HEK293T (cell line): ENCODE measurements around the gene NAT9.

Source experiments
- CTCF ChIA-PET: fragments of 350-600 bp; formaldehyde crosslinking; extraction: SDS; loops from one replicate; lab custom pipeline; 2021; ENCODE audit warnings: antibody characterized with exemption, inconsistent platforms; lab: Yijun Ruan, JAX
- POLR2A ChIA-PET: fragments of 350-600 bp; formaldehyde crosslinking; extraction: SDS; loops from one replicate; lab custom pipeline; 2020; ENCODE audit warnings: antibody characterized with exemption, inconsistent platforms; lab: Yijun Ruan, JAX
- DNase-seq: peaks from one replicate; pipeline ENCODE4 v3.0.0; 2012; ENCODE audit warnings: mixed read lengths; ENCODE audit errors: extremely low spot score
- ARNT ChIP-seq: fragments of 450-650 bp; IDR thresholded peaks from 2 replicates; pipeline ENCODE4 v1.6.1; 2017; ENCODE audit warnings: mild to moderate bottlenecking
- BHLHE40 ChIP-seq: fragments of 450-650 bp; IDR thresholded peaks from 2 replicates; pipeline ENCODE4 v1.6.1; 2016; ENCODE audit warnings: mild to moderate bottlenecking, moderate library complexity, borderline replicate concordance
- CTBP1 ChIP-seq: fragments of 450-650 bp; IDR thresholded peaks from 2 replicates; pipeline ENCODE4 v1.6.1; 2016; ENCODE audit warnings: borderline replicate concordance
- ELF4 ChIP-seq: fragments of 450-650 bp; IDR thresholded peaks from 2 replicates; pipeline ENCODE4 v1.6.1; 2017; ENCODE audit warnings: antibody characterized with exemption
- FOXA1 ChIP-seq: fragments of 450-650 bp; IDR thresholded peaks from 2 replicates; pipeline ENCODE4 v1.6.1; 2016; ENCODE audit warnings: mild to moderate bottlenecking
- FOXK2 ChIP-seq: fragments of 450-650 bp; IDR thresholded peaks from 2 replicates; pipeline ENCODE4 v1.6.1; 2016; ENCODE audit warnings: mild to moderate bottlenecking
- FOXM1 ChIP-seq: fragments of 450-650 bp; IDR thresholded peaks from 2 replicates; pipeline ENCODE4 v1.6.1; 2017; ENCODE audit warnings: mild to moderate bottlenecking, borderline replicate concordance
- HDGF ChIP-seq: fragments of 450-650 bp; IDR thresholded peaks from 2 replicates; pipeline ENCODE4 v1.6.1; 2017; ENCODE audit warnings: antibody characterized with exemption, borderline replicate concordance
- L3MBTL2 ChIP-seq: fragments of 450-650 bp; conservative IDR thresholded peaks from 2 replicates; pipeline ENCODE4 v1.6.1; 2016; ENCODE audit warnings: mild to moderate bottlenecking
- LEF1 ChIP-seq: fragments of 450-650 bp; IDR thresholded peaks from 2 replicates; pipeline ENCODE4 v1.6.1; 2017; ENCODE audit warnings: mild to moderate bottlenecking, borderline replicate concordance
- NFRKB ChIP-seq: fragments of 450-650 bp; IDR thresholded peaks from 2 replicates; pipeline ENCODE4 v1.6.1; 2016; ENCODE audit warnings: mild to moderate bottlenecking, moderate library complexity
- PKNOX1 ChIP-seq: fragments of 450-650 bp; IDR thresholded peaks from 2 replicates; pipeline ENCODE4 v1.6.1; 2016
- SP1 ChIP-seq: fragments of 450-650 bp; IDR thresholded peaks from 2 replicates; pipeline ENCODE4 v1.6.1; 2017
- SUZ12 ChIP-seq: fragments of 450-650 bp; IDR thresholded peaks from 2 replicates; pipeline ENCODE4 v1.6.1; 2016; ENCODE audit warnings: mild to moderate bottlenecking
- TARDBP ChIP-seq: fragments of 450-650 bp; IDR thresholded peaks from 2 replicates; pipeline ENCODE4 v1.6.1; 2016
- ZNF384 ChIP-seq: fragments of 450-650 bp; IDR thresholded peaks from 2 replicates; pipeline ENCODE4 v1.6.1; 2016

Gene NAT9

GRCh38 chr17:74750327-74751069, 25.6 kb downstream of the NAT9 start:
- TF ChIP-seq ZNF384 (no peak), FOXK2 (no peak), PKNOX1 (no peak), FOXA1 (no peak), SP1 (no peak), BHLHE40 (no peak), ARNT (no peak), LEF1 (no peak), HDGF (no peak), FOXM1 (no peak), ELF4 (no peak)
- DNase-seq, result no peak
- ChIA-PET CTCF (interaction anchor here (0.7 to 2.1 kb wide), 7 partner anchors 14 to 210 kb away, joined by 3 to 10 read pairs (median 6); no protein-coding TSS in a partner anchor), POLR2A (interaction anchor here (0.8 to 3.0 kb wide), 7 partner anchors 8 to 262 kb away, joined by 3 to 11 read pairs (median 5); partner anchors contain the start of genes FDXR and NAT9)

DNA sequence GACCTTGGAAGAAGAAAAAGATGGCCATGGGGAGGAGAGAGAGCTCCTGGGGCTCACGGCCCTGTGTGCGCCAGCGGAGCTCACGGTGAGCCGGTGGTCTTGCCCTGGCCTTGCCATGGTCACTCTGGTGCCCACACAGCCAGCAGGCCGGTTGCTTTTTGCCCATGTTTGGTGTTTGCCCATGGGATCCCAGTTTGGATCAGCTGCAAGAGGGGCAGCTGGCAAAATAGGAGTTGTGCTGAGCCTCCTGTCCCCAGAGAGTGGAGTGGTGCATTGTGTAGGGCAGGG, 26.2 kb downstream of the NAT9 start:
- TF ChIP-seq TARDBP, result no peak
- TF ChIP-seq SUZ12, result no peak
- no peak for TF ChIP-seq L3MBTL2
- TF ChIP-seq BHLHE40, result no peak
- no peak for TF ChIP-seq ELF4
- no peak for TF ChIP-seq PKNOX1
- TF ChIP-seq LEF1, result no peak
- no peak for TF ChIP-seq NFRKB
- TF ChIP-seq ARNT, result no peak
- no peak for TF ChIP-seq SP1
- no peak for TF ChIP-seq FOXA1
- TF ChIP-seq HDGF, result no peak
- TF ChIP-seq FOXM1, result no peak
- no peak for TF ChIP-seq FOXK2
- TF ChIP-seq CTBP1, result no peak
- no peak for TF ChIP-seq ZNF384
- CTCF ChIA-PET, result interaction anchor here (0.9 to 2.1 kb wide), 8 partner anchors 12 to 184 kb away, joined by 3 to 10 read pairs (median 5); a partner anchor contains a TSS
- no peak for DNase-seq

GRCh38 chr17:74749279-74750038, 26.7 kb downstream of the NAT9 start:
- DNase-seq, result no peak
- CTCF ChIA-PET, result interaction anchor here (0.9 to 2.1 kb wide), 8 partner anchors 12 to 183 kb away, joined by 3 to 10 read pairs (median 5); a partner anchor contains a TSS
- TF ChIP-seq FOXA1 (no peak), PKNOX1 (peak; percentile 77)
- POLR2A ChIA-PET, result interaction anchor here (1.1 to 3.0 kb wide), 8 partner anchors 9 to 263 kb away, joined by 3 to 11 read pairs (median 6); partner anchors contain the start of genes FDXR and NAT9

More for the DNA sequence above, 26.2 kb downstream of the NAT9 start:
- POLR2A ChIA-PET, result interaction anchor here (0.8 to 3.0 kb wide), 8 partner anchors 9 to 263 kb away, joined by 3 to 11 read pairs (median 4); partner anchors contain the start of genes FDXR and NAT9

DNA sequence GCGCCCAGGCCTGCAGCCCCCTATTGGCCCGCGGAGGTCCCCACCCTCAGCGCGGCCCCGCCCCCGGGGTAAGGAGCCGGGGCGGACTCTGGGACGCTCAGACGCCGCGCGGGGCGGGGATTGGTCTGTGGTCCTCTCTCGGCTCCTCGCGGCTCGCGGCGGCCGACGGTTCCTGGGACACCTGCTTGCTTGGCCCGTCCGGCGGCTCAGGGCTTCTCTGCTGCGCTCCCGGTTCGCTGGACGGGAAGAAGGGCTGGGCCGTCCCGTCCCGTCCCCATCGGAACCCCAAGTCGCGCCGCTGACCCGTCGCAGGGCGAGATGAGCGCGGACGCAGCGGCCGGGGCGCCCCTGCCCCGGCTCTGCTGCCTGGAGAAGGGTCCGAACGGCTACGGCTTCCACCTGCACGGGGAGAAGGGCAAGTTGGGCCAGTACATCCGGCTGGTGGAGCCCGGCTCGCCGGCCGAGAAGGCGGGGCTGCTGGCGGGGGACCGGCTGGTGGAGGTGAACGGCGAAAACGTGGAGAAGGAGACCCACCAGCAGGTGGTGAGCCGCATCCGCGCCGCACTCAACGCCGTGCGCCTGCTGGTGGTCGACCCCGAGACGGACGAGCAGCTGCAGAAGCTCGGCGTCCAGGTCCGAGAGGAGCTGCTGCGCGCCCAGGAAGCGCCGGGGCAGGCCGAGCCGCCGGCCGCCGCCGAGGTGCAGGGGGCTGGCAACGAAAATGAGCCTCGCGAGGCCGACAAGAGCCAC, 27.4 kb downstream of the NAT9 start, which contains the start of gene NHERF1:
Gene NHERF1, plus strand, starts transcription at position 100 of the 750 bp plus-strand sequence. Its CDS starts 219 bp downstream, at position 319.
- DNase-seq, result peak; percentile 98
- ChIA-PET CTCF (interaction anchor here (1.1 to 1.8 kb wide), 5 partner anchors 22 to 182 kb away, joined by 3 to 10 read pairs (median 8); a partner anchor contains a TSS), POLR2A (interaction anchor here (1.2 to 3.0 kb wide), 5 partner anchors 12 to 124 kb away, joined by 3 to 11 read pairs (median 7); partner anchors contain the start of genes FDXR and NAT9)
- TF ChIP-seq L3MBTL2 (0 out of 2 replicates have a peak, but pooled peaks have one; percentile 41), FOXK2 (no peak), CTBP1 (0 out of 2 replicates have a peak, but pooled peaks have one; percentile 33)

DNA sequence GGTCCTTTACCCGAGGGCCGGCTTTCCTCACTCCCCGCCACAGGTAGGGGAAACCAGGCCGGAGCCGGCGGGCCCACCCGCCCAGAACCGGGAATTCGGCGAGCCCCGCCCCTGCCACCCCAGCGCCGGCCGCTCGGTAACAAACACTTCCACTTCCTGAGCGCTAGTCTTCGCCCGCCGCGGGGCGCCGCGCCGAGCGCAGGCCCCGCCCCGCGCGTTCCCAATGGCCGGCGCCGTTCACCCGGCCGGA, 27.9 kb downstream of the NAT9 start:
- ChIA-PET CTCF (interaction anchor here (4.5 kb wide), 1 partner anchor 11 kb away, joined by 32 read pairs; the partner anchor contains the start of gene RAB37), POLR2A (no interaction called here)
- TF ChIP-seq FOXM1 (no peak), TARDBP (no peak)
- no peak for DNase-seq

- CTCF ChIA-PET, result interaction anchor here (0.8 to 4.5 kb wide), 4 partner anchors 10 to 118 kb away, joined by 4 to 32 read pairs (median 6); partner anchors contain the start of gene RAB37
- POLR2A ChIA-PET, result interaction anchor here (1.1 to 3.5 kb wide), 4 partner anchors 22 to 126 kb away, joined by 4 to 22 read pairs (median 17); partner anchors contain the start of genes FDXR and NAT9
These were observed 29.2 kb downstream of the NAT9 start for GRCh38 chr17:74746922-74747321.

More at GRCh38 chr17:74746922-74747321, 29.2 kb downstream of the NAT9 start:
- TF ChIP-seq SUZ12 (no peak), CTBP1 (no peak), ZNF384 (no peak), LEF1 (no peak), NFRKB (no peak), TARDBP (no peak)
- no peak for DNase-seq
